Stimulated activated CD4-positive, alpha-beta T cell treated with anti-CD3 and anti-CD28 coated beads, Interleukin-1b, Interleukin-23, amount 100 ng/mL, for 48 hours (primary cell): ENCODE data around the gene ROBO4.

ENCODE experiments used
- DNase-seq: peaks from one replicate; pipeline ENCODE4 v3.0.0-alpha.2; 2020

ROBO4 gene

GRCh38 chr11:124897674-124898262, at the start of gene ROBO4:
TSS of gene ROBO4 (minus strand) at chr11:124897865. CDS start at chr11:124897795, 70 bp downstream.
- DNase-seq: no peak

- DNase-seq: no peak
Observed at GRCh38 chr11:124946735-124947141, 49.1 kb upstream of the ROBO4 start.

GRCh38 chr11:124945826-124946225, 48.2 kb upstream of the ROBO4 start:
- DNase-seq: no peak

GRCh38 chr11:124944565-124944964, 46.9 kb upstream of the ROBO4 start:
- no peak for DNase-seq

GRCh38 chr11:124943741-124944140, 46.1 kb upstream of the ROBO4 start:
- no peak for DNase-seq

GRCh38 chr11:124943254-124943616, 45.6 kb upstream of the ROBO4 start:
- no peak for DNase-seq

GRCh38 chr11:124942466-124943253, 45.0 kb upstream of the ROBO4 start:
- DNase-seq: no peak

- no peak for DNase-seq
Observed at GRCh38 chr11:124941703-124942102, 44.0 kb upstream of the ROBO4 start.

- no peak for DNase-seq
Observed at GRCh38 chr11:124938970-124939369, 41.3 kb upstream of the ROBO4 start.

- no peak for DNase-seq
Observed at GRCh38 chr11:124938206-124938765, 40.6 kb upstream of the ROBO4 start.

- DNase-seq: no peak
Observed at GRCh38 chr11:124937336-124937935, 39.8 kb upstream of the ROBO4 start.

GRCh38 chr11:124935548-124936514, 38.2 kb upstream of the ROBO4 start, which contains the start of gene HEPACAM:
TSS of gene HEPACAM (minus strand) at chr11:124936047. CDS start at chr11:124936006, 41 bp downstream.
- no peak for DNase-seq

GRCh38 chr11:124934862-124935547, 37.3 kb upstream of the ROBO4 start:
- no peak for DNase-seq

GRCh38 chr11:124930799-124931198, 33.1 kb upstream of the ROBO4 start:
- DNase-seq: no peak

- no peak for DNase-seq
Observed at GRCh38 chr11:124928942-124929665, 31.4 kb upstream of the ROBO4 start.

GRCh38 chr11:124923296-124923695, 25.6 kb upstream of the ROBO4 start:
- DNase-seq: no peak

GRCh38 chr11:124922831-124923230, 25.2 kb upstream of the ROBO4 start:
- DNase-seq: no peak

- DNase-seq: peak; percentile 75
Observed at GRCh38 chr11:124920870-124921609, 23.4 kb upstream of the ROBO4 start.

- DNase-seq: no peak
Observed at GRCh38 chr11:124920356-124920755, 22.7 kb upstream of the ROBO4 start.

- no peak for DNase-seq
Observed at GRCh38 chr11:124919898-124920297, 22.2 kb upstream of the ROBO4 start.
